CD14-positive monocyte (primary cell): Measurements from ENCODE around the gene WDR44. TPM values are rescaled to one million over a fixed set of nuclear protein-coding genes. Genes with fewer than 3 reads are reported as not detected.

ENCODE experiments used
- DNase-seq, 3 donors: peaks; one replicate each; pipeline ENCODE4 v3.0.0-alpha.2; 2011 to 2022
- H2AFZ ChIP-seq: 2 replicates; pipeline ENCODE4 v1.6.0; 2012; ENCODE audit warnings: mild to moderate bottlenecking, low read depth, low read length, inconsistent platforms; ENCODE audit not compliant: insufficient read depth, poor library complexity, severe bottlenecking
- H3K27ac ChIP-seq, 2 donors: 1 replicate in 1 of 2; 2 replicates in 1 of 2; pipeline ENCODE4 v1.5.1; 2012 to 2013; ENCODE audit warnings: low read length in 2 of 2, control low read depth in 1 of 2, inconsistent platforms in 1 of 2, low read depth in 1 of 2, mild to moderate bottlenecking in 1 of 2
- H3K27me3 ChIP-seq, 2 donors: one replicate each; pipeline versions ENCODE4 v1.6.0 to v1.6.1; 2011 to 2013; ENCODE audit warnings: low read length in 2 of 2; ENCODE audit not compliant: control insufficient read depth in 2 of 2, insufficient read depth in 2 of 2
- H3K36me3 ChIP-seq, 2 donors: replicated peaks in 1 of 2; 1 replicate in 1 of 2; 2 replicates in 1 of 2; pipeline versions ENCODE4 v1.5.1 to v1.6.1; 2012 to 2013; ENCODE audit warnings: low read length in 2 of 2, control low read depth in 1 of 2, inconsistent platforms in 1 of 2, mild to moderate bottlenecking in 1 of 2; ENCODE audit not compliant: insufficient read depth in 2 of 2, control insufficient read depth in 1 of 2
- H3K4me1 ChIP-seq, 2 donors: 1 replicate in 1 of 2; 2 replicates in 1 of 2; pipeline versions ENCODE4 v1.5.1 to v1.6.1; 2012 to 2013; ENCODE audit warnings: low read length in 2 of 2, control low read depth in 1 of 2, inconsistent platforms in 1 of 2, mild to moderate bottlenecking in 1 of 2, moderate library complexity in 1 of 2; ENCODE audit not compliant: insufficient read depth in 2 of 2, control insufficient read depth in 1 of 2
- H3K4me2 ChIP-seq: replicated peaks from 2 replicates; pipeline ENCODE3; 2012; ENCODE audit warnings: low read length, moderate library complexity, mild to moderate bottlenecking; ENCODE audit not compliant: poor library complexity, severe bottlenecking; ENCODE audit errors: extremely low read depth
- H3K4me3 ChIP-seq, 3 experiments: fragments of 200-600 bp in 1 of 3; sonication (generic) in 1 of 3; replicated peaks in 1 of 3; 1 replicate in 2 of 3; 2 replicates in 1 of 3; pipeline ENCODE4 v1.5.1; 2011 to 2013; ENCODE audit warnings: low read length in 3 of 3, mild to moderate bottlenecking in 3 of 3, control low read depth in 2 of 3, low read depth in 2 of 3, inconsistent platforms in 1 of 3, moderate library complexity in 1 of 3
- H3K79me2 ChIP-seq: 2 replicates; pipeline ENCODE4 v1.6.0; 2012; ENCODE audit warnings: mild to moderate bottlenecking, control low read depth, inconsistent platforms, low read length, moderate library complexity; ENCODE audit not compliant: insufficient read depth
- H3K9ac ChIP-seq: 2 replicates; pipeline ENCODE4 v1.6.0; 2017; ENCODE audit warnings: low read length, mild to moderate bottlenecking; ENCODE audit not compliant: insufficient read depth, poor library complexity, severe bottlenecking
- H3K9me3 ChIP-seq, 2 donors: replicated peaks in 1 of 2; 1 replicate in 1 of 2; 2 replicates in 1 of 2; pipeline versions ENCODE4 v1.5.1 to v1.6.1; 2012 to 2013; ENCODE audit warnings: low read length in 2 of 2, control low read depth in 1 of 2; ENCODE audit not compliant: control insufficient read depth in 1 of 2, insufficient read depth in 1 of 2
- H4K20me1 ChIP-seq: 2 replicates; pipeline ENCODE4 v1.6.0; 2012; ENCODE audit warnings: mild to moderate bottlenecking, low read length, control low read depth, moderate library complexity; ENCODE audit not compliant: insufficient read depth
- H3K27ac Mint-ChIP-seq, 7 donors: one replicate each; pipeline ENCODE4 v1.8.0; 2020; ENCODE audit warnings: mild to moderate bottlenecking in 7 of 7, mixed read lengths in 7 of 7, moderate library complexity in 6 of 7, inconsistent platforms in 2 of 7
- H3K27me3 Mint-ChIP-seq, 3 donors: one replicate each; pipeline ENCODE4 v1.8.0; 2021 to 2022; ENCODE audit warnings: low read depth in 3 of 3, mild to moderate bottlenecking in 3 of 3, mixed read lengths in 3 of 3, moderate library complexity in 3 of 3, inconsistent platforms in 1 of 3
- H3K36me3 Mint-ChIP-seq, 2 donors: one replicate each; pipeline ENCODE4 v1.8.0; 2020; ENCODE audit warnings: mixed read lengths in 2 of 2, inconsistent platforms in 1 of 2, mild to moderate bottlenecking in 1 of 2
- H3K4me1 Mint-ChIP-seq: one replicate; pipeline ENCODE4 v1.8.0; 2020; ENCODE audit warnings: mild to moderate bottlenecking, mixed read lengths
- H3K4me3 Mint-ChIP-seq, 2 donors: one replicate each; pipeline ENCODE4 v1.8.0; 2020; ENCODE audit warnings: mild to moderate bottlenecking in 2 of 2, mixed read lengths in 2 of 2, moderate library complexity in 1 of 2
- H3K9me3 Mint-ChIP-seq, 7 donors: one replicate each; pipeline ENCODE4 v1.8.0; 2020 to 2022; ENCODE audit warnings: mixed read lengths in 7 of 7, mild to moderate bottlenecking in 6 of 7, moderate library complexity in 6 of 7, inconsistent platforms in 2 of 7
- CTCF ChIP-seq: fragments of 200-600 bp; IDR thresholded peaks from one replicate; pipeline ENCODE4 v1.8.0; 2022; ENCODE audit warnings: antibody characterized with exemption, mild to moderate bottlenecking
- WGBS: methylation state at CpG from one replicate; pipeline ENCODE4 v1.1.5; 2013; ENCODE audit warnings: missing lambda C conversion rate; ENCODE audit not compliant: insufficient coverage; 5-methylcytosine and 5-hydroxymethylcytosine counted together
- intact Hi-C, 2 donors: fragments of 100-400 bp; cut with micrococcal nuclease; formaldehyde crosslinking; loops; one replicate each; pipeline versions ENCODE4 v1.15.0 to v1.15.1; 2023
- polyA plus RNA-seq, 3 donors: library from polyadenylated mRNA; depleted of rRNA in 1 of 3; unstranded in 2 of 3; stranded (reverse) in 1 of 3; fragments of 300-500 nt in 2 of 3; fragments of >200 nt in 1 of 3; fragmentation: Illumina TruSeq in 2 of 3; gene quantifications; 1 replicate in 2 of 3; 2 replicates in 1 of 3; pipeline ENCODE4 v1.2.3, GENCODE V29; 2012 to 2021

WDR44 gene
- polyA plus RNA-seq, 3 donors = 5.1 to 7.1 (median 5.5) TPM

- intact Hi-C loops = no loop called here
- H3K36me3 ChIP-seq = peaks cover 18 to 66% of the 10 kb centered on the region in 2 donors
- WGBS = no CpG with 5 or more reads among the region's 3 CpGs
- Mint-ChIP-seq H3K9me3 (no peaks in the 10 kb centered on the region), H3K4me3 (no peak overlapping the region), H3K4me1 (no peaks in the 10 kb centered on the region), H3K36me3 (peaks cover 30 to 45% of the 10 kb centered on the region in 2 donors), H3K27ac (no peak overlapping the region), H3K27me3 (peaks cover 0 to 5% (median 0%) of the 10 kb centered on the region in 3 donors)
- no peak for DNase-seq
- no peaks in the 10 kb centered on the region for H3K4me1 ChIP-seq
- no peak overlapping the region for H2AFZ ChIP-seq
- no peaks in the 10 kb centered on the region for H4K20me1 ChIP-seq
- no peak overlapping the region for H3K4me2 ChIP-seq
- no peak for TF ChIP-seq CTCF
- H3K9me3 ChIP-seq = no peaks in the 10 kb centered on the region
- no peak overlapping the region for H3K9ac ChIP-seq
- no peaks in the 10 kb centered on the region for H3K79me2 ChIP-seq
- H3K4me3 ChIP-seq = no peak overlapping the region
- H3K27ac ChIP-seq = no peak overlapping the region
- peaks cover 0 to 2% of the 10 kb centered on the region in 2 donors for H3K27me3 ChIP-seq
Measured at GRCh38 chrX:118448273-118448783, 102.4 kb downstream of the WDR44 start.

- no peak for DNase-seq
- H4K20me1 ChIP-seq = no peaks in the 10 kb centered on the region
- WGBS = no CpG with 5 or more reads among the region's 3 CpGs
- Mint-ChIP-seq H3K9me3 (peaks cover 0 to 5% (median 0%) of the 10 kb centered on the region in 7 donors), H3K4me1 (peaks cover 3% of the 10 kb centered on the region), H3K36me3 (peaks cover 17 to 19% of the 10 kb centered on the region in 2 donors), H3K4me3 (no peak overlapping the region), H3K27ac (peak overlapping the region in 1 of 7 donors; percentile 75), H3K27me3 (peaks cover 0 to 5% (median 0%) of the 10 kb centered on the region in 3 donors)
- intact Hi-C loops = loop anchor here (5.0 to 10.0 kb wide), 2 partner anchors 120 to 147 kb away; no protein-coding TSS in a partner anchor
- no peak overlapping the region for H3K27ac ChIP-seq
- no peaks in the 10 kb centered on the region for H3K9me3 ChIP-seq
- H3K79me2 ChIP-seq = no peaks in the 10 kb centered on the region
- no peaks in the 10 kb centered on the region for H3K27me3 ChIP-seq
- H3K36me3 ChIP-seq = peaks cover 0 to 19% of the 10 kb centered on the region in 2 donors
- no peaks in the 10 kb centered on the region for H3K4me1 ChIP-seq
- no peak overlapping the region for H3K4me3 ChIP-seq
- H3K9ac ChIP-seq = no peak overlapping the region
- H3K4me2 ChIP-seq = no peak overlapping the region
- H2AFZ ChIP-seq = no peak overlapping the region
- TF ChIP-seq CTCF = no peak
Measured at GRCh38 chrX:118455013-118455412, 109.1 kb downstream of the WDR44 start.
